IPS-18c (cell line): ENCODE data around the gene NUP98.

Source experiments
- H3K4me3 ChIP-seq: 2 replicates; pipeline ENCODE4 v1.7.0; 2013; ENCODE audit warnings: low read depth, mild to moderate bottlenecking, low read length, moderate library complexity; ENCODE audit not compliant: insufficient read depth
- H3K9me3 ChIP-seq: one replicate; pipeline ENCODE4 v1.6.1; 2013; ENCODE audit warnings: mild to moderate bottlenecking, low read length, moderate library complexity; ENCODE audit not compliant: control insufficient read depth, insufficient read depth

The NUP98 gene

DNA sequence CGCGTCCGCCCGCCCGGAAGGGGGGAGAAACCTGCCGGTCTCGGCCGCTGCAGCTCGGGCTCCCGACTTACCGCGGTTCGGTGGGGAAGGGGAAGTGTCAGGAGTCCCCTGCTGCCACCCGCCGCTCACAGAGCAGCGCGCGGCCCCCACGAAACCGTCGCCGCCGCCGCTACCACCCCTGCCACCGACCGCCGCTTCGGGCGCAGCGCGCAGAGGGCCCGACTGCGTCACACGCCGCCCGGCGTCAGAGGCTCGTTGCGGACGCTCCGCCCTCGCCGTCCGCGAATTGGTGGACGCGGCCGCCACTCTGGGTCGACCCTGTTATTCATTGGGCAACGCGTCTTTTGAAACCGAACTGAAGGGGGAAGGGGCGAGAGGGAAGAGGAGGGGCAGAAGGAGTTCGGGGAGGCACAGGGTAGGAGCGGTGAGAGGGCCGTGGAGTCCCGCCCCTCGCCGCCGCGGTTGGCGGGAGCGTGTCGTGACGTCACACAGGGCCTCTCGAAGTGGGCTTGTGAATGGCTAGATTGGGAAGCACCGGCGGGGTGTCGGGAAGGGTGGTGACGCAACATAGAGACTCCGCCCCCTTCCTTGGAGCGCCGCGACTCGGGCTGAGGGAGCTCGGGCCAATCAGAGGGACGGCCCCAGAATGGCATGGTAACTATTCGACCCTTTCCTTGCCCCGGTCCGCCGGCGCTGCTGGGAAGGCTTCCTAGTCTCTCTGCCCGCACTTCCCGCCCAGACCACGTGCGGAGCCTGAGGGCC lies at the start of gene NUP98:
Gene NUP98 (minus strand): TSS at position 226 of the 762 bp plus-strand sequence. CDS start 15,437 bp downstream, outside the sequence.
- H3K4me3 ChIP-seq, result peak within 1 kb of the TSS; percentile 91
- no peaks in the 10 kb centered on the region for H3K9me3 ChIP-seq

DNA sequence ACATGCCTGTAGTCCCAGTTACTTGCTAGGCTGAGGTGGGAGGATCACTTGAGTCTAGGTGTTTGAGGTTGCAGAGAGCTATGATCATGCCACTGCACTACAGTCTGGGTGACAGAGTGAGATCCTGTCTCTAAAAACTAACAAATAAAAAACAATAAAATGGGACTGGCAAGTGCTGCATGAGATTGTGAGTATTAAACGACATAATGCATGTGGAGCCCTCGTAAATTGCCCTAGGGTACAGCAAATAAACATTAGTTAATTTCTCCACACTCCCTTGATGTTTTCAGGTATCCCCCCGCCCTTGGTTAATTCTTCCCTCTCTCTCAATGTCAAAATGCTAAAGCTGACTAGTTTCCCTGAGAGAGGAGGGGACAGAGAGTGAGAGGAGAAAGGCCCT lies 48.3 kb upstream of the NUP98 start:
- Histone ChIP-seq H3K4me3 (no peak overlapping the region), H3K9me3 (no peaks in the 10 kb centered on the region)

DNA sequence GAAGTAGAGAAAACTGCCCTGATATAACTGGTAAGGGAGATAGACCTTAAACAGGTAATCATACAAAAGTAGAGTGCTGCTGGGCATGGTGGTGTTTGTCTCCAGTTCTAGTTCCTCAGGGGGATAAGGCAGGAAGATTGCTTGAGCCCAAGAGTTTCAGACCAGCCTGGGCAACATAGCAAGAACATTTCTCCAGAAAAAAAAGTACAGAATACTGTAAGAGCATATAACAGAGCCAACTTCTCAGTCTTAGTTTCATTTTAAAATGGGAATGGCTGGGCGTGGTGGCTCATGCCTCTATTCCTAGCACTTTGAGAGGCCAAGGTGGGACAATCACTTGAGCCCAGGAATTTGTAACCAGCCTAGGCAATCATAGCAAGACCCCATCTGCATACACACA lies 47.9 kb upstream of the NUP98 start:
- Histone ChIP-seq H3K9me3 (no peaks in the 10 kb centered on the region), H3K4me3 (no peak overlapping the region)

DNA sequence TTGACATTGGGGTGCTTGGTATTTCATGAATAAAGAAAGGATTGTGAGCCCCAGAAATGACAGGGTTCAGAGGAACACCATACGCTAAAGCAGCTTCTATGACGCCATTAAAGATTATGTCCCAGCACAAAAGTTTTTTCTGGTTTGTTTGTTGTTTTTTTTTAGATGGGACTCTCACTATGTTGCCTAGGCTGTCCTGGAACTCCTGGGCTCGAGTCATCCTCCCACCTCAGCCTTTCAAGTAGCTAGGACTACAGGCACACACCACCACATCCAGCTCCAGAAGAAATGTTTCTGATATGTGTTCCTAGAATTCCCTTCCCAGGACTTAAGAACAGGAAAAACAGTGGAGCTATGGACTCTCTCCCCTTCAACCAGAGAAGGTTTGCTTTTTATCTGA lies 46.0 kb upstream of the NUP98 start:
- Histone ChIP-seq H3K9me3 (no peaks in the 10 kb centered on the region), H3K4me3 (no peak overlapping the region)

DNA sequence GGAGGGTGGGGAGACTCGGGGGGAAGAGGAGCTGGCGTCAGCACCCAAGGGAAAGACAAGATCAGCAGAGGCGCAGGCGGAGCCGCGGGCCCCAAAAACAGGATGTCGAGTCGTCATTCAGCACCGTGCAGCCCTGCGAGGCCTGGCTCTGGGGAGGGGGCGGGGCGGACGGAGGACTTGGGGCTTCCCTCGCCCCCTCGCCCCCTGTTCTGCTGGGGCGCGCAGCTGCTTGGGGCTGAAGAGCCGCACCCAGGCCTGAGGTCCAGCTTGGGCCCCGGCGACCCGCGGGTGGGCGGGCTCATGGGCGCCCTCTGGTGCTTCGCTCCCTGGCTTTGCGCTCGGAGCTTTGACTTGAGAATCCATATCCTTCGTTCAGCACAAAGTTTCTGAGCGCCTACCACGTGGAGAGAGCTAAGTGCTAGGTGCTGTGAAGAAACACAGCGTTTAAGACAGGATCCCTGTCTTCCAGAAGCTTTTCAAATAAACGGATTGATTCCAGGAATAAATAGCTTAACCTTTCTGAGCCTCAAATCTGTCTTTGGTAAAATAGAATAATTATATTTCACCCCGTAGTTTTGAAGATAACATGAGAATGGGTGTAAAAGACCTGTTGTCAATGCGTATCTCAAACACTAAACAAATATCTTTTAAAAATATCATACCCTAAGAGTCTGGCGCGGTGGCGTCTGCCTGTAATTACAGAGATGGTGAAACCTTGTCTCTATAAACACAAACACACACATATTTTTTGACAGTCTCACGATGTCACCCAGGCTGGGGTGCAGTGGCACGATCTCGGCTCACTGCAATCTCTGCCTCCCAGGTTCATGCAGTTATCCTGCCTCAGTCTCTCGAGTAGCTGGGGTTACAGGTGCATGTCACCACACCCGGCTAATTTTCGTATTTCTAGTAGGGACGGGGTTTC lies 44.3 kb upstream of the NUP98 start:
- peak overlapping the region; percentile 62 for H3K4me3 ChIP-seq

DNA sequence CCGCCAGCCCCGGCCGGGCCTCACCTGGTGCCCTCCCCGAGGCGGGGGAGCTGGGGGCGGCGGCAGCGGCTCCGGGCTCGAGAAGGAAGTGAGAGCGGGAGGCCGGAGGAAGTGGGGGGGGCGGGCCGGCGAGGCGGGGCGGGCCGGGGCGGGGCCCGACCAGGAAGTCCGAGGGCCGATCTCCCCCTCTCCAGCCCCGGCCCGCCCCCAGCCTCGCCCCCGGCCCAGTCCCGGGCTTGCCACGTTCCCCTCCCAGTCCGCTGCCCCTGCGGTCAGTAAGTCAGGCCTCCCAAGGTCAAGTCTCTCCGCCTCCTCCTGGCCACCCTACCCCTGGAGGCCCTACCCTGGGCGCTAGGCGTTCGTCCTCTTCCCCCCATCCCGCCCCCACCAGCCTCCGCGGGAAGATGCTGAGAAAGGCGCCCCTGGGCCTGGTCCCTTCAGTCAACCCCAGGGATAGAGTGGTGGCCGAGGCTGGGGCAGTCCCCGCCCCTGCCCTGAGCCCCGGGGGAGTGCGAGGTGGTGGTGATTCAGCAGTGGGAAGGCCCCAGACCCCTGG lies 43.6 kb upstream of the NUP98 start, which contains the start of gene RHOG:
Gene RHOG (minus strand): TSS at position 90 of the 556 bp plus-strand sequence. CDS start 12,821 bp downstream, outside the sequence.
- H3K9me3 ChIP-seq, result no peaks in the 10 kb centered on the region
- peak within 1 kb of the TSS; percentile 78 for H3K4me3 ChIP-seq

More for the DNA sequence above, 44.3 kb upstream of the NUP98 start:
- no peaks in the 10 kb centered on the region for H3K9me3 ChIP-seq

DNA sequence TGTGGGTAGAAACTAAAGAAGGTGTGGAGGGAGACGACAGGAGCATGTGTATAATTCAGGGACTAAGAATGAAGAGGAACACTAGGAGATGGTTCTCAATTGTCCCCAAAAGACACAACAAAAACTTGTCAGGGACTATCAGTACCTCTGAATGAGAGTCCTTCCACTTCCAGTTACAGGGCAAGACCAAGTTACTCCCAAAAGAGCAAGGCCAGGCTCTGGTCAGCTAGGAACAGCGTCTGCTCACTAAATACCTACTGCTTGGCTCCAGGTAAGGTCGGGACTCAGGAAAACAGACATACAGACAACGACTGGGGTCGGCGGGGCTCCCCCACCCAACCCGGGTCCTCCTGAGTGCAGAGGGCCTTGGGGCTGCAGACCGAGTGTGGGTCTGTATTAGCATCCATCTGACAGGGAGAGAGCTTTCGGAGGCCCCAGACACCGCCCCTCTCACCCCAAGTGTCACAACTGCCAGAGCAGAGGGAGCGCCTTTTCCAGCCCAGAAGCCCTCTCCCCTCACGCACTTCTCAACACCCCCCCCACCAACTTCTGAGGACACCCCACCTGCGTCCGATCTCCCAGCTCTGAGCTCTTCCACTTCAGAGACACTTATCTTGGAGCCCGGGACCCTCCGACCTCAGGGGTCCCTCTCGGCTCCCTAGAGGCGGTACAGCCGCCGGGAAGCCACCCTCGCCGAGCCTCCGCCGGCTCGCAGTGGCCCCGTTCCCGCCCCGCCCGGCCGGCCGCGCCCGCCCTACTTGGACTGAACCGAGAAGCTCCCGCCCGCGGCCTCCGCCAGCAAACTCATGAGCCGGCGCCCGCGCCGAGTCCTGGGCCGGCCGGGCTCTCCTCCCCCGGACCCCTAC lies 42.9 kb upstream of the NUP98 start:
- no peaks in the 10 kb centered on the region for H3K9me3 ChIP-seq
- H3K4me3 ChIP-seq, result peak overlapping the region; percentile 78

DNA sequence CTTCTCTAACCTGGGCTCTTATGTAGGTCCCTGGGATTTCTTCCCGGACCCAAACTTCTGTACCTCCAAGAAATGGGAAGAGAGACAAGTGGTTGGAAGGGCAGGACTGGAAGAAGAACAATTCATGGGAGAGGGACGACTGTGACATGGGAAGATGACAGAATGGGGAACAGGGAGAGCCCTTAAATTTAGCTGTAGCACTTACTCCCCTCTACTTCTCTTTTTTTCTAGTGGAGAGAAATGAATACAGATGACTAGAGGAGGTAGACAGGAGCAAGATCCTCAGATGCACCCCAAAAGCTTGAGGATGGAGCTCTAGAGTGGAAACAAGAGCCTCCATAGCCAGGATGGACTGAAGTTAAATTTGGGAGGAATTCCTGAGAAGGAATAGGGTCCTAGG lies 41.1 kb upstream of the NUP98 start:
- Histone ChIP-seq H3K9me3 (no peaks in the 10 kb centered on the region), H3K4me3 (no peak overlapping the region)

DNA sequence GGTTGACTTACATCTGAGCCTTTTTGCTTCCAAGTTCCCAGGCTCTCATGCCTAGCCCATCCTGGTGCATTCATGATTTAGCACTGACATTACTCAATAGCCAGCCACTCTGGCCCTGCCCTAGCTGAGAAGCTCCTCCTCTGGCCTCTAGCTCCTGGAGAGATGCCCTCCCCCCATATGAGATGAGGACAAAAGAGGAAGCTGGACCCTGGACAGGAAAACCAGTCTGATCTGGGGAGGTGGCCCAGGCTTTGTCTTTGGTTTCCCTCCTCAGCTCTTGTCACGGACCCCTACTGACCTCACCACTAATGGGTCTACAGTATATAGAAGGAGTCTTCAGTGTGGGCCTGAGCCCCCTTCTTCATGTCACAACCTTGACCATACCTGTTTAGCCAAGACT lies 40.4 kb upstream of the NUP98 start:
- Histone ChIP-seq H3K4me3 (no peak overlapping the region), H3K9me3 (no peaks in the 10 kb centered on the region)

DNA sequence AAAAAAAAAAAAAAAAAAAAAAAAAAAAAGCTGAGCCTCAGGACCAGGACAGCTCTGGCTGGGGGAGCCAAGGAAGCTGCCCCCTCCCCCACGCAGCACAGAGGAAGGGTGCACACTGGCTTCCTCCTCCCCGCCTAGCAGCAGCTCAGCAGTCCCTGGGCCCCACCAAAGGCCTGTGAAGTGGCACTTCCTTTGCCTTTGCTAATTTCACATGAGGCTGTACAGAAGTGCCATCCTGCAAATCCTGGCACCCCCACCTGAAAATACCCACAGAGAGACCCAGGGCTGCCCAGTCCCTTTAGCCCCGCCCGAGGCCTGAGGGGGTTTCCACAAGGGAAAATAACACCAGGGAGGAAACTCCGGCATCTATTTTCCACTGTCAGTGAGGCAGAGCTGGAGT lies 39.5 kb upstream of the NUP98 start:
- Histone ChIP-seq H3K9me3 (no peaks in the 10 kb centered on the region), H3K4me3 (no peak overlapping the region)

DNA sequence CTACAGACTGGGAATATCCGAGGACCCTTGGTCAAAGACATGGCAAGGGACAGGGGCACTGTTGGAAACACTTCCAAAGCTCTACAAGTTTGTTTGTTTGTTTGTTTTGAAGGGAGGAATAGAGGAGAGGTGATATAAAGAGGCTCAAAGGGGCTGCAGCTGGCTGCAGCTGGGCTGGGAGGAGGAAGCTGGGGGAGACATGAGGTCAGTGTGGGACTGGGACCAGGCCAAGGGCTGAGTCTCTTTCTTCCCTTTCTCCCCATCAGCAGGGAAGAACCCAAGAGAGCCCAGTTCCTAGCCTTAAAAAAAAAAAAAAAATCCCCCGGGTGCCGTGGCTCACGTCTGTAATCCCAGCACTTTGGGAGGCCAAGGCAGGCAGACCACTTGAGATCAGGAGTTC lies 38.4 kb upstream of the NUP98 start:
- Histone ChIP-seq H3K4me3 (no peak overlapping the region), H3K9me3 (no peaks in the 10 kb centered on the region)

DNA sequence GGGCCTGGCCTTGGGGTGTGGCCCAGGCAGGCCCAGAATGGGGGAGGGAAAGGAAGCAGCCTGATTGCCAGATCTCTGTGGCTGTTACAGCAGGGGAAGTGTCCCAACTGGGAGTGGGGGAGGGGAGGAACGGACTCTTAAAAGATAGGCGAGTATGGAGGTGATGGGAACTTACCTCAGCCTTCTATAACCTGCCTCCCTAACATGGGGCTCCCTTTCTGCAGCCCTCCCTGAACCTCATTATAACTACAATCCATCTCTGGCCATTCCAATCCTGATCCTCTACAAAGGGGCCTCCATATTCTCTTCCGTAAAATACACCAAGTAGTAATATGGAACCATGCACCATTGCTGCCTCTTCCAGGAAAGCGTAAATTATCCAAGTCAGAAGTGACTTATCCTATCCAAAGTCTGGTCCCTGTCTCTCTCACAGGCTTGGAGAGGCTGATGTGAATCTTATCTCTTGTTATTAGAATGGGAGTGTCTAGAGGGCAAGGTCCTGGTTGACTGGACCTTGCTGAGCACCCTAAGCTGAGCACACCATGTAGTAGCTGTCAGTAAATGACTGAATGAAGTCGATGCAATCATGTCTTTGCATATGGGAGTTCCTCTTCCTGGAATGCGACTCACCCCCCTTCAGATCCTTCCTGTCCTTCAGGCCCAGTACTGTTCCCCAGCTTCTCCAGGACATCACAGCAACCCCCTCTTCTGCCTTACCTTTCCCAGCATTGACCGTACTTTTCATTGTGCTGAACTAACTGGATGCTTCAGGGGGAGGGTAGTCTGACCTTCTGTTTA lies 37.5 kb upstream of the NUP98 start:
- H3K4me3 ChIP-seq, result no peak overlapping the region
- no peaks in the 10 kb centered on the region for H3K9me3 ChIP-seq

DNA sequence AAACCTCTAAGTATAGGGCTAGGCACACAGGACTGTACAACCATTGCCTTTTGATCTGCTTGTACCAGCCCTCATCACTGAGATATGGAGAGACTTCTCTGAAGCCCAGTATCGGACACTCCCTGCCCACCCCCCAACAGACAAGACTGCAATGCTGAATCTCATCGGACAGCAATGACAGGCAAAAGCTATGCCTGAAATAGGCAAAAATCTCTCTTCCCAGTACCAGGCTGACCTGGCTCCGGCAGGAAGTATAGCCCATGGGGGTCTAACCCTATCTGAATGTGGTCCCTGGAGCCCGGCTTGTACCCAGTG lies 37.0 kb upstream of the NUP98 start:
- no peaks in the 10 kb centered on the region for H3K9me3 ChIP-seq
- no peak overlapping the region for H3K4me3 ChIP-seq

DNA sequence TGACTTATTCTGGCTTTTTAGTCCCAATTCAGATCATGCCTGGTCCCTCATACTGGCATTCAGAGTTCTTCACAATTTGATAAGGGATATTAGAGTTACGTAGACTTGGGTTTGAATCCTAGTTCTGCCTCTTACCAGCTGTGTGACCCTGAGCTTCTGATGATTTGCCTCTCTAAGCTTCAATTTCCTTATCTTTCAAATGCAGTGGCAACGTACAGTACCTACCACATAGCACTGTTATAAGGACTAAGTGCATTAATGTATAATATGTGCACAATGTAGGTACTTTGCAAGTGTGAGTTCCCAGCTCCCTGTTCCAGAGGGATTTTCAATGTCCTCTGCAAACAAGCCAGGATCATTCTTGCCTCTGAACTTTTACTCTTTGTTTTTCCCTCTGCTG lies 36.1 kb upstream of the NUP98 start:
- no peak overlapping the region for H3K4me3 ChIP-seq
- no peaks in the 10 kb centered on the region for H3K9me3 ChIP-seq

DNA sequence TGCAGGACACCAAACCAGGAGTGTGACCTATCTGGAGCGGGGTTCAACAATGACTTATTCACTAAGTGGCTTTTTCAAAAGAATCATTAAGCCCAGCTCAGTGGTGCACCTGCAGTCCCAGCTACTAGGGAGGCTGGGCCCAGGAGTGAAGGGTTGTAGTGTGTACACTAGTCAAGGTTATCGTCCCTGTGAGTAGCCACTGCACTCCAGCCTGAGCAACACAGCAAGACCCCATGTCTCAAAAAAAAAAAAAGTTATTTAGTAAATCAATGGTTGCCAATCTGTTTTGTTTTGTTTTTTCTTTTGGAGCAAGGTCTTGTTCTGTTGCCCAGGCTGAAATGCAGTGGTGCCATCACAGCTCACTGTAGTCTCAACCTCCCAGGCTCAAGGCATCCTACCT lies 35.5 kb upstream of the NUP98 start:
- H3K4me3 ChIP-seq, result no peak overlapping the region
- no peaks in the 10 kb centered on the region for H3K9me3 ChIP-seq

DNA sequence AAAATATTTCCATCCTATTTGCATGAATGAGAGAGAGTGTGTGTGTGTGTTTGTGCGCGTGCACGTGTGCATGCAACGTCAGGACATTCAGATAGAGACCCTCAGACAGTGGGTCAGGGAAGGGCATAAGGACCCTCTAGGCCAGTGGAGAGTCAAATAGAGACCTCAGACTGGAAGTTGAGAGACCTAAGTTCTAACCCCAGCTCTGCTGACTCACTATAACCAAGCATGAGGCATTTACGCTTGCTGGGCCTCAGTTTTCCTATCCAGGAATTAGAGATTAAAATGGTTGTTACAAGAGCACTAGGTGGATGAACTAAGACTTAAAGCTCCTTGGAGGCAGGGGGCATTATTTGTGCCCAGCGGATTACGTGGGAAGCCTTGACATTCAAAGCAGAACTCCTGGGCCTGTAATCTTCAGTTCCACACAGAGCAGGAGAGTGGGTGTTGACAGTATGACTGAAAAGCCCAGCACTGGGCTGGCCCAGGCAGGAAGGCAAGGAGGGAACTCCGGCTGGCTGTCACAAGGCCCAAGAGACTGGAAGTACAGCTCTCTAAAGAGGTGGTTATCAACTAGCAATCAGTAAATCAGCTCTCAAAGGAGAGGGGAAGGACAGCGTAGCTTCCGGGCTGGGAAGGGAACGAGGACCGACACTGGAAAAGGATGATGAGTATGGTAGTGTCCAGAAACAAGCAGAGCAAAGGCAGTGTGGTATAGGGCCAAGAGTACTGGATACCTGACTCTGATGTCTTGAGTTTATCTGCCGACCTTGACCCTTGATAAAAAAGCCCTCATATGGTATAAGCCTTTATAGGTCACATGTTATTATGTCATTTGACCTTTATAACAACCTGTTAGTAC lies 34.3 kb upstream of the NUP98 start:
- Histone ChIP-seq H3K4me3 (no peak overlapping the region), H3K9me3 (no peaks in the 10 kb centered on the region)
